DND-41 (cell line): ENCODE results near the gene SHD.
"Not testable (repeated sequence)": the region's sequence is repeated elsewhere in the genome, so short reads cannot be mapped to it uniquely, and the experiment has no call there.

ENCODE experiments used
- ATAC-seq: fragments of 200-7000 bp; cut with Tn5 transposase; 3 replicates; pipeline ENCODE4 v1.9.1; 2021; ENCODE audit warnings: low read depth; ENCODE audit not compliant: insufficient read depth
- DNase-seq: peaks from one replicate; pipeline ENCODE4 v3.0.0-alpha.2; 2020
- H2AFZ ChIP-seq: 2 replicates; pipeline ENCODE4 v1.6.0; 2012; ENCODE audit warnings: low read depth, low read length
- H3K27ac ChIP-seq: 2 replicates; pipeline ENCODE4 v1.5.1; 2012; ENCODE audit warnings: low read length, inconsistent platforms
- H3K27me3 ChIP-seq: fragments of 200-600 bp; sonication (generic); 2 replicates; pipeline ENCODE4 v1.6.0; 2012; ENCODE audit warnings: low read length, mild to moderate bottlenecking, inconsistent platforms; ENCODE audit not compliant: insufficient read depth, poor library complexity
- H3K36me3 ChIP-seq: 2 replicates; pipeline ENCODE4 v1.5.1; 2012; ENCODE audit warnings: low read length, inconsistent platforms; ENCODE audit not compliant: insufficient read depth
- H3K4me1 ChIP-seq: 2 replicates; pipeline ENCODE4 v1.5.1; 2012; ENCODE audit warnings: mild to moderate bottlenecking, low read length; ENCODE audit not compliant: insufficient read depth
- H3K4me2 ChIP-seq: 2 replicates; pipeline ENCODE4 v1.6.0; 2012; ENCODE audit warnings: mild to moderate bottlenecking, moderate library complexity, low read length, inconsistent platforms; ENCODE audit not compliant: insufficient read depth
- H3K4me3 ChIP-seq, 2 experiments: fragments of 200-600 bp in 1 of 2; shearing (Covaris generic) in 1 of 2; 2 replicates each; pipeline ENCODE4 v1.5.1; 2012 to 2016; ENCODE audit warnings: inconsistent platforms in 2 of 2, low read length in 2 of 2, mild to moderate bottlenecking in 2 of 2, low read depth in 1 of 2, moderate library complexity in 1 of 2
- H3K79me2 ChIP-seq: 2 replicates; pipeline ENCODE4 v1.6.0; 2012; ENCODE audit warnings: low read length, inconsistent platforms; ENCODE audit not compliant: insufficient read depth
- H3K9ac ChIP-seq: 2 replicates; pipeline ENCODE4 v1.6.0; 2012; ENCODE audit warnings: low read depth, mild to moderate bottlenecking, inconsistent platforms, low read length, moderate library complexity
- H3K9me3 ChIP-seq: 2 replicates; pipeline ENCODE4 v1.5.1; 2012; ENCODE audit warnings: low read length, moderate library complexity, mild to moderate bottlenecking, inconsistent platforms; ENCODE audit not compliant: insufficient read depth, severe bottlenecking
- H4K20me1 ChIP-seq: 2 replicates; pipeline ENCODE4 v1.6.0; 2012; ENCODE audit warnings: low read length; ENCODE audit not compliant: insufficient read depth
- EZH2 ChIP-seq: IDR thresholded peaks from 3 replicates; pipeline ENCODE4 v1.6.1; 2012; ENCODE audit warnings: borderline replicate concordance, low read depth, mild to moderate bottlenecking, moderate library complexity, low read length, inconsistent platforms; ENCODE audit not compliant: severe bottlenecking
- TF ChIP-seq, protein P1 (sequence below): IDR thresholded peaks from 2 replicates; pipeline ENCODE4 v1.5.1; 2012; ENCODE audit warnings: borderline replicate concordance, low read length, moderate library complexity, mild to moderate bottlenecking; ENCODE audit not compliant: poor library complexity, severe bottlenecking; ENCODE audit errors: extremely low read depth

Gene SHD, protein sequence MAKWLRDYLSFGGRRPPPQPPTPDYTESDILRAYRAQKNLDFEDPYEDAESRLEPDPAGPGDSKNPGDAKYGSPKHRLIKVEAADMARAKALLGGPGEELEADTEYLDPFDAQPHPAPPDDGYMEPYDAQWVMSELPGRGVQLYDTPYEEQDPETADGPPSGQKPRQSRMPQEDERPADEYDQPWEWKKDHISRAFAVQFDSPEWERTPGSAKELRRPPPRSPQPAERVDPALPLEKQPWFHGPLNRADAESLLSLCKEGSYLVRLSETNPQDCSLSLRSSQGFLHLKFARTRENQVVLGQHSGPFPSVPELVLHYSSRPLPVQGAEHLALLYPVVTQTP

GRCh38 chr19:4278419-4279266, at the start of gene SHD:
Gene SHD, plus strand, starts transcription at chr19:4279266. Its CDS starts 798 bp downstream, at chr19:4280064.
- no peak within 1 kb of the TSS for H3K27ac ChIP-seq
- no peaks in the 10 kb centered on the region for H3K9me3 ChIP-seq
- DNase-seq (no peak), ATAC-seq (no peak)
- H3K4me1 ChIP-seq = no peaks in the 10 kb centered on the region
- no peak for TF ChIP-seq EZH2
- TF ChIP-seq, protein P1, sequence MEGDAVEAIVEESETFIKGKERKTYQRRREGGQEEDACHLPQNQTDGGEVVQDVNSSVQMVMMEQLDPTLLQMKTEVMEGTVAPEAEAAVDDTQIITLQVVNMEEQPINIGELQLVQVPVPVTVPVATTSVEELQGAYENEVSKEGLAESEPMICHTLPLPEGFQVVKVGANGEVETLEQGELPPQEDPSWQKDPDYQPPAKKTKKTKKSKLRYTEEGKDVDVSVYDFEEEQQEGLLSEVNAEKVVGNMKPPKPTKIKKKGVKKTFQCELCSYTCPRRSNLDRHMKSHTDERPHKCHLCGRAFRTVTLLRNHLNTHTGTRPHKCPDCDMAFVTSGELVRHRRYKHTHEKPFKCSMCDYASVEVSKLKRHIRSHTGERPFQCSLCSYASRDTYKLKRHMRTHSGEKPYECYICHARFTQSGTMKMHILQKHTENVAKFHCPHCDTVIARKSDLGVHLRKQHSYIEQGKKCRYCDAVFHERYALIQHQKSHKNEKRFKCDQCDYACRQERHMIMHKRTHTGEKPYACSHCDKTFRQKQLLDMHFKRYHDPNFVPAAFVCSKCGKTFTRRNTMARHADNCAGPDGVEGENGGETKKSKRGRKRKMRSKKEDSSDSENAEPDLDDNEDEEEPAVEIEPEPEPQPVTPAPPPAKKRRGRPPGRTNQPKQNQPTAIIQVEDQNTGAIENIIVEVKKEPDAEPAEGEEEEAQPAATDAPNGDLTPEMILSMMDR = no peak
- no peak within 1 kb of the TSS for H2AFZ ChIP-seq
- H3K27me3 ChIP-seq = peaks cover 22% of the 10 kb centered on the region
- no peaks in the 10 kb centered on the region for H3K36me3 ChIP-seq
- no peak within 1 kb of the TSS for H3K9ac ChIP-seq
- no peak within 1 kb of the TSS for H3K4me2 ChIP-seq
- H4K20me1 ChIP-seq = no peaks in the 10 kb centered on the region
- no peak within 1 kb of the TSS for H3K4me3 ChIP-seq
- no peaks in the 10 kb centered on the region for H3K79me2 ChIP-seq

GRCh38 chr19:4230237-4230636, 48.8 kb upstream of the SHD start:
- H3K9me3 ChIP-seq, H3K4me1 ChIP-seq, H3K9ac ChIP-seq, H3K79me2 ChIP-seq, H4K20me1 ChIP-seq, ATAC-seq, H3K36me3 ChIP-seq, H2AFZ ChIP-seq, DNase-seq, H3K4me3 ChIP-seq, H3K4me2 ChIP-seq, H3K27ac ChIP-seq: not testable (repeated sequence)
- peaks cover 10% of the 10 kb centered on the region for H3K27me3 ChIP-seq

DNA sequence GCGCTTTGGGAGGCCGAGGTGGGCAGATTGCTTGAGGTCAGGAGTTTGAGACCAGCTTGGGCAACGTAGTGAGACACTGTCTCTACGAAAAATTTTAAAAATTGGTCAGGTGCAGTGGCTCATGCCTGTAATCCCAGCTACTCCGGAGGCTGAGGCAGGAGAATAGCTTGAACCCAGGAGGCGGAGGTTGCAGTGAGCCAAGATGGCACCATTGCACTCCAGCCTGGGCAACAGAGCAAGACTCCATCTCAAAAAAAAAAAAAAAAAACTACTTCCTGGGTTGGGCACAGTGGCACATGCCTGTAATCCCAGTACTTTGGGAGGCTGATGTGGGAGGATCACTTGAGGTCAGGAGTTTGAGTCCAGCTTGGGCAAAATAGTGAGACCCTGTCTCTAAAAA, 47.5 kb upstream of the SHD start:
- not testable (repeated sequence) for H3K4me1 ChIP-seq, H3K79me2 ChIP-seq, H4K20me1 ChIP-seq, ATAC-seq, DNase-seq, H3K9me3 ChIP-seq, H3K4me2 ChIP-seq, H3K27ac ChIP-seq, H3K36me3 ChIP-seq, H3K9ac ChIP-seq, H2AFZ ChIP-seq, H3K4me3 ChIP-seq
- peaks cover 10% of the 10 kb centered on the region for H3K27me3 ChIP-seq

GRCh38 chr19:4232139-4232538, 46.9 kb upstream of the SHD start:
- not testable (repeated sequence) for H2AFZ ChIP-seq, ATAC-seq, H3K9ac ChIP-seq, H3K36me3 ChIP-seq, H3K9me3 ChIP-seq, DNase-seq, H3K4me2 ChIP-seq, H3K27ac ChIP-seq, H3K4me3 ChIP-seq, H3K79me2 ChIP-seq, H3K4me1 ChIP-seq, H4K20me1 ChIP-seq
- H3K27me3 ChIP-seq = peaks cover 10% of the 10 kb centered on the region
